ENCODE measurements around the gene FNBP1L.

The FNBP1L gene

GRCh38 chr1:93447481-93448291 lies at the start of gene FNBP1L:
FNBP1L (plus strand) TSS chr1:93448118; CDS start chr1:93448282, 164 bp downstream.
- no peak for DNase-seq

- DNase-seq, result no peak
Measured at GRCh38 chr1:93399781-93400180, 48.1 kb upstream of the FNBP1L start.

DNA sequence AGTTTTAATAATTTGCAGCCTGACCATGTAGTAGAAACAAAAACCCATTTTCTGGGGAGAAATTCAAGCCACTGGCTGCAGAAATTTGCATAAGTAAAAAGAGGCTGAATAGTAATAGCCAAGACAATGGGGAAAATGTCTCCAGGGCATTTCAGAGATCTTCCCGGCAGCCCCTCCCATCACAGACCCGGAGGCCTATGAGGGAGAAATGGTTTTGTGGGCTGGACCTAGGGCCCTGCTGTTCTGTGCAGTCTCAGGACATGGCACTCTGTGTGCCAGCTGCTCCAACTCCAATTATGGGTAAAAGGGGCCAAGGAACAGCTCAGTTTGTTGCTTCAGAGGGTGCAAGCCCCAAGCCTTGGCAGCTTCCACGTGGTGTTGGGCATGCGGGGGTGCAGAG lies 39.7 kb upstream of the FNBP1L start:
- no peak for DNase-seq

GRCh38 chr1:93411000-93411399 lies 36.9 kb upstream of the FNBP1L start:
- DNase-seq, result no peak

GRCh38 chr1:93414749-93415148 lies 33.2 kb upstream of the FNBP1L start:
- DNase-seq, result peak in 1 of 2 experiments; percentile 9

GRCh38 chr1:93415296-93415695 lies 32.6 kb upstream of the FNBP1L start:
- DNase-seq, result no peak

DNA sequence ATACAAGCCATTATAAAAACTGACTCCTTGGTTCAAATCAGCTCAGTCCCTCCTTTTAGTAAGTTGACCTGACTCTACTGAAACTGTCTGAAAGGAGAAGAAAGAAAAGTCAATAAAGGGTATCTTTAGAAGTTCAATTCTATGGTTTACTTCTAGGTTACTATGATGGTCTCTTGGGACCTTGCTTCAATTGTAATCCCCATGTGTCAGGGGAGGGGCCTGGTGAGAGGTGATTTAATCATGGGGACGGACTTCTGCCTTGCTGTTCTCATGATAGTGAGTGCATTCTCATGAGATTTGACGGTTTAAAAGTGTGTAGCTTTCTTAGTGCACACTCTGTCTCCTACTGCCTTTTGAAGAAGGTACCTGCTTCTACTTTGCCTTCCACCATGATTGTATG lies 31.7 kb upstream of the FNBP1L start:
- no peak for DNase-seq

GRCh38 chr1:93419344-93419743 lies 28.6 kb upstream of the FNBP1L start:
- no peak for DNase-seq

DNA sequence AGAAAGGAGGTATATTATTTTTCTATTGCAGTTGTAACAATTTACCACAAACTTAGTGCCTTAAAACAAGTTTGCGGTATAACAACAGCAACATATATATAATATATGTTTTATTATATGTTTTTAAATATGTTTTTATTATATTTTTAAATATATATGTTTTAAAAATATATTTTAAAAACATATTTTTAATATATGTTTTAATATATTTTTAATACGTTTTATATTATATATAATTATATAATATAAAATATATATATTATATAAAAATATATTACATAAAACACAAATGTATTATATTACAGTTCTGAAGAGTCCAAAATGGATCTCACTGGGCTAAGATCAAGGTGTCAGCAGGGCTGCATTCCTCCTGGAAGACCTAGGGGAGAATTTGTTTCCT lies 27.5 kb upstream of the FNBP1L start:
- no peak for DNase-seq

DNA sequence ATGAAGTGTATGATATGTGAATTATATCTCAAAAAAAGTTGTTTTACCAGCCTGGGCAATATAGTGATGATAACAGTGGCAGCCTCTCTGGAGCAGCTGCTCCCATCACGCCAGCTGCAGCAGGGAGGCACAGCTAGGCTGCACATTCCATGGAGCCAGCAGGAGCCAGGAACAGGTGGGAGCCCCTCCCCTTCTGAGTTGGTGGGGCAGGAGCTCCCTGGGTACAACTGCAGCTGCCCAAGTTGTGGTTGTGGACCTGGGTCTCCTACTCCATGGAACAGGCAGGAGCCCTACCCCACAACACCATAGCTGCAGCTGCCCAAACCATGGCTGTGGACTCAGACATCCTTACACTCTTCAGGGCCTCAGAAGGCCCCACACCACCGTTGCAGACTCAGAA lies 21.7 kb upstream of the FNBP1L start:
- no peak for DNase-seq

DNA sequence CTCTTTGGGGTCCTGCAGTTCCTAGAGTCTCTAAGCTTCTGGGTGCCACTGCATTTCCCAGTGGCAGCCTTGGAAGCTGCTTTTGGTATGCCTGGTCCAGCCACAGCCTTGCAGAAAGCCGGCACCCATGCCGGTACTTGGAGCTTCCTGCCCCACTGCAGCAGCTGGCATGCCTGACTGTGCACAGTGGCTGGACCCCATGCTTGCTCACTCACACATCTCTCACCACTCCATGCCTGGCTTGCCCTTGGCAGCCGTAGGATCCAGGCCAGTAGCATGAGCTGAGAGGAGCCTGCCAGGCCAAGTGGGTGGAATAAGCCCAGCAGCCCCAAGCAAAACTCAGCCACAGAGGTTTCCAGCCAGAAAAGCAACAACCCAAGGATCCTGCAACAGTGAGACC lies 20.3 kb upstream of the FNBP1L start:
- no peak for DNase-seq

GRCh38 chr1:93433407-93433961 lies 14.4 kb upstream of the FNBP1L start:
- DNase-seq, result no peak

- DNase-seq, result no peak
Measured at GRCh38 chr1:93434088-93434487, 13.8 kb upstream of the FNBP1L start.

DNA sequence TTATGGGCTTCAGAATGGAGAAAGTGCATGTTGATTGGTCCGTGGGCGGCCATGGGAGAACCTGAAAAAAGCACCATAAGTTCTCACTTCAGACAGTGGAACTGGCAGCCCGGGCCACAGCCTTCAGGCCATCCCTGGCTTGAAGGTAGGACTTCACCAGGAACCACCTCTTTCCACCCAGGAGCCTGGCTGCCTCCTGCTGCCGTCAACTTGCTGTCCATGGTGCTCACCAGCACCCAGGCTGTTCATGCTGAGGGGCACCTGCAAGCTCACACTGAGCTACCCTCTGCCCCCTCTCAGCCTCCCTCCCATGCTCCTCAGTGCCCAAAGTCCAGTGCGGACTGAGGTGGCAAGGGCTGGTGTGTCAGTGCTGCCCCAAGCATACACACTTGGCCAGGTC lies 12.9 kb upstream of the FNBP1L start:
- no peak for DNase-seq

DNA sequence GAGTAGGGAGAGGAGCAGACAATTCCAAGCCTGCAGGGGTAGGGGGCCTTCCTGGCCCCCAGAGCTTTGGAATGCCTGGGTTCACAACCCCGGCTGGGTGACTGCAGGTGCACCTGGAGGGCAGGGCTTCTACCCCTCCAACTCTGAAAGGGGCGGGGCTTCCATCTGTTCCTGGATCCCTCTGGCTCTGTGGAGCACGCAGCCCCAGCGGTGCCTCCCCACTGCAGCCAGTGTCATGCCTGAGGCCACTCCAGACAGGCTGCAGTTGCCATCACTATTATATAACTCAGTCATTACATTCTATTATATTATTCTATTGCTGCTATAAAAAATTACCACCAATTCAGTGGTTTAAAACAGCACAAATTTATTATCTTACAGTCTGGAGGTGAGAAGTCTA lies 12.5 kb upstream of the FNBP1L start:
- DNase-seq, result no peak

DNA sequence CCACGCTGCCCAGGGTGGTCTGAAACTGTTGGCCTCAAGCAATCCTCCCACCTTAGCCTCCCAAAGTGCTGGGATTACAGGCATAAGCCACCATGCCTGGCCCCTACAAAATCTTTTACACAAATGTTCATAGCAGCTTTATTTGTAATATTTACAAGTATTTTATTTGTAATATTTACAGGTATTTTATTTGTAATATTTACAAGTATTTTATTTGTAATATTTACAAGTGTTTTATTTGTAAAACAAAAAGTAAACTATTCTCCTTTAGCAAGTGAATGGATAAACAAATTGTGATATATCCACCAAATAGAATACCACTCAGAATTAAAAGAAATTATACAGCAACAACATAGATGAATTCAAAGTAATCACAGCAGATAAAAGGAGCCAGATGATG lies 11.4 kb upstream of the FNBP1L start:
- no peak for DNase-seq

- peak; percentile 43 to 53 for DNase-seq
Measured at GRCh38 chr1:93437976-93438605, 9.8 kb upstream of the FNBP1L start.

DNA sequence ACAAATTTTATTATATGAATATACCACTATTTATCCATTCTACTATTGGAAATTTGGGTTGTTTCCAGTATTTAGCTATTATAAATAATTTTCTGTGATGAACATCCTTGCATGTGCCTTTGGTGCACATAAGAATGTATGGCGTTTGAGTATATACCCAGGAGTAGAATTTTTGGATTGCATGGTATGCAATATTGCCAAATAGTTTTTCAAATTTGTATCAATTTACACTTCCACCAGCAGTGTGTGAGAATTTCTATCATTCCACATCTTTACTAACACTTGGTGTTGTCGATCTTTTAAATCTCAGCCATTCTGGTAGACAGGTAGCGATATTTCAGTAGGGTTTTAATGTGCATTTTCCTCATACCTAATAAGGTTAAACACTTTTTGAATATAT lies 9.2 kb upstream of the FNBP1L start:
- DNase-seq, result no peak

DNA sequence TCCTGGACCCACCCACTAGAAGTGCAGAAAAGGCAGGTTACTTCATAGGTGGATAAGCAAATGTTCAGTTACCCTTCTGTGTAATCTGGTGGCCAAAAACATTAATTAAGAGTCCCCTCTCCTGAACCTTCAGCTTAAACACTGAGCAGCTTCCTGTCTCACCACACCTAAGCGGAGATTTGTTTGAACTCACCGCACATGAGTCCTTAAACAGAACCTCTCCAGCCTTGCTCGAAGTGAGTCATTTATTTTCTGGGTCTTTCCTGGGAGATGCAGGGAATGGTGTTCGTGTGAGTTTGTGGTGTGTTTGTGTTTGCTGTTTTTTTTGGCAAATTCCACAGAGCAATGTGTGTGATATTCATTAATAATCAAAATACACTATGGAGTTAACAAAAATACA lies 7.6 kb upstream of the FNBP1L start:
- no peak for DNase-seq

- no peak for DNase-seq
Measured at GRCh38 chr1:93440706-93441105, 7.2 kb upstream of the FNBP1L start.

DNA sequence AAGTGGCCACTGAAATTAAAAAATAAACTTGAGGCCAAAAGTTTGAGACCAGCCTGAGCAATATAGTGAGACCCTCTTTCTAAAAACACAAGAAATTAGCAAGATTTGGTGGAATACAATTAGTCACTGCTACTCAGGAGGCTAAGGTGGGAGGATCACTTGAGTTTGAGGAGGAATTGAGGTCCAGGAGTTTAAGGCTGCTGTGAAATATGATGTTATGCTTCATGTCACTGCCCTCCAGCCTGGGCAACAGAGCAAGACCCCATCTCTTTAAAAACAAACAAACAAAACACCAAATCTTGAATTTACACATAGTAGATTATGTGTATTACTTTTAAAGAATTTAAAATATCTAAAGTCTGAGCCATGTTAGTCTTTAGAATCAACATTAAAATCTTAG lies 6.3 kb upstream of the FNBP1L start:
- DNase-seq, result no peak

DNA sequence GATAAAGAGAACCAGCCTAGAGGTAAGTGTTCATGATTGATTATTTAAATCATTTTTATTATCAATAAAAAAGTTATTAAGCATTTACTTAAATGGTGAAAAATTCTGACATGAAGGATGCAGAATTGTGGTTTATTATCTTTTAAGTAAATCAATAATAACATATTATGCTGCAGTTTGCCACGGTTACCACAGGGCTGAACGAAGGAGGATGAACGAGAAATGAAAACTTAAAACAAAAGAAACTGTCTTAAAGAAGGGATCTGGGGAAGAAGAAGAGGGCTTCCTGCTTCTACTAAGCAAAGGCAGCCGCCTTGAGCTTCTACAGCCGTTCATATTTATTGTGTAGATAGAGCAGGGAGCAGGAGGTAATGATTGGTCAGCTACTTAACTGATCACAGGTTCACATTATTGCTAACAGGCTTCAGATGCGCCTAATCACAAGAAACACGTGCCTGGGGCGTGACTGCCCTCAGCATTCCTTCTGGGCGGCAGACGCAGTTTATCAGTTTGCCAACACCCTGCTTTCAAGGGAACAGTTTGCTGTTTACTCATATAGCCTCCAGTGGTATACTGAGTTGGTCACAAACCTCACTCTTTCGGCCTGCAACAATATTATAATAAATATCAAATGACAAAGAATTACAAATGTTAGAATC lies 5.8 kb upstream of the FNBP1L start:
- DNase-seq, result no peak

DNA sequence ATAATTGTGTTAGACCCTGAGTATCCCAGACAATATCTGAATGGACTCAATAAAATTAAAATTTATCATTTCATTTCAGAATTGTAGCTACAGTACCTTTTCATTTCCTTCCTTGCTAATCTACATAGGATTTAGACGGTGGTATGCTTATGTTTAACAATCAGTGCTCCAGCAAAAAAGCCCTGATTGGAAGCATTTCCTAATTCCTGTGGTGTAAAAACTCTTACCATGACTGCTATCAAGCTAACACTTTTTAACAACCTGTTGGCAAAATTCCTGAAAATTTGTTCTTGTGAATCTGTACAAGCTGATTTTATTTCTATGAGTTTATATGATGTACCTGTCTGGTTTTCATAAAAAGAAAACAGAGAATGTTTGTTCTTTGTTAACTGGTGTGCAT lies 5.2 kb upstream of the FNBP1L start:
- DNase-seq, result no peak

GRCh38 chr1:93443454-93443853 lies 4.5 kb upstream of the FNBP1L start:
- no peak for DNase-seq

Measured in AML-193 (cell line).